Measurements from ENCODE around the gene VEPH1.

The VEPH1 gene

DNA sequence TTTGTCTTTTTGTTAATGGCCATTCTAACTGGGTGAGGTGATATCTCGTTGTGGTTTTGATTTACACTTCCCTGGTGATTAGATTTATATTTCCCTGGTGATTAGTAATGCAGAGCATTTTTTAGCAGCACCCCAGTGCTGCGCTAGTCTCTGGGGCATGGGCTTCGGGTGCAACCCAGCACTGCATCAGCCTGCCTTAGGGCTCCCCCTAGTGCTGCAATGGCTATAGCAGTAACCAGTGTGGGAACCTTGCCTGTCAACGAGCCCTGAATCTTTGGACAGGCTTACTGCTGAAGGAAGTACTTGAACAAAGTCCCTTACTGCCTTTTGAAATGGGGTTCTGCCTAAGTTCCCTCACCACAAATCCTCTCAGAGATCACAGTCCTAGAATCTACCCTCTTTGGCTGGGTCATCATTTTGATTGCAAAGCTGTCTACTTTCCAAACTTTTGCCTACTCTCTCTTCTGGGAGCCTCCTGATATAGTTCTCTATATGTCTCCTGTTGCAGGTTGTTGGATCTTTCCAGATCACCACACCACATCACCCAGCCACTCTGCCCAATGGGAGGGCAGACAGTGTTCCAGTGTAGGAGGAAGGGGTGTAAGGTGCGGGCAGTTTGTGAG lies 264.0 kb downstream of the VEPH1 start:
- CTCF ChIA-PET: interaction anchor here (0.8 to 2.4 kb wide), 11 partner anchors 9 to 223 kb away, joined by 3 to 17 read pairs (median 4); no protein-coding TSS in a partner anchor
- H3K4me3 ChIP-seq (ENCODE audit: low read depth, low read length): no peak overlapping the region
- POLR2A ChIA-PET: no interaction called here
- no peak for DNase-seq (ENCODE audit: low read depth, low spot score)
- TF ChIP-seq, protein P1, sequence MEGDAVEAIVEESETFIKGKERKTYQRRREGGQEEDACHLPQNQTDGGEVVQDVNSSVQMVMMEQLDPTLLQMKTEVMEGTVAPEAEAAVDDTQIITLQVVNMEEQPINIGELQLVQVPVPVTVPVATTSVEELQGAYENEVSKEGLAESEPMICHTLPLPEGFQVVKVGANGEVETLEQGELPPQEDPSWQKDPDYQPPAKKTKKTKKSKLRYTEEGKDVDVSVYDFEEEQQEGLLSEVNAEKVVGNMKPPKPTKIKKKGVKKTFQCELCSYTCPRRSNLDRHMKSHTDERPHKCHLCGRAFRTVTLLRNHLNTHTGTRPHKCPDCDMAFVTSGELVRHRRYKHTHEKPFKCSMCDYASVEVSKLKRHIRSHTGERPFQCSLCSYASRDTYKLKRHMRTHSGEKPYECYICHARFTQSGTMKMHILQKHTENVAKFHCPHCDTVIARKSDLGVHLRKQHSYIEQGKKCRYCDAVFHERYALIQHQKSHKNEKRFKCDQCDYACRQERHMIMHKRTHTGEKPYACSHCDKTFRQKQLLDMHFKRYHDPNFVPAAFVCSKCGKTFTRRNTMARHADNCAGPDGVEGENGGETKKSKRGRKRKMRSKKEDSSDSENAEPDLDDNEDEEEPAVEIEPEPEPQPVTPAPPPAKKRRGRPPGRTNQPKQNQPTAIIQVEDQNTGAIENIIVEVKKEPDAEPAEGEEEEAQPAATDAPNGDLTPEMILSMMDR (IDR thresholded peaks at IDR 0.05; ENCODE audit: insufficient read depth, low read length, missing control alignments): peak; percentile 71

DNA sequence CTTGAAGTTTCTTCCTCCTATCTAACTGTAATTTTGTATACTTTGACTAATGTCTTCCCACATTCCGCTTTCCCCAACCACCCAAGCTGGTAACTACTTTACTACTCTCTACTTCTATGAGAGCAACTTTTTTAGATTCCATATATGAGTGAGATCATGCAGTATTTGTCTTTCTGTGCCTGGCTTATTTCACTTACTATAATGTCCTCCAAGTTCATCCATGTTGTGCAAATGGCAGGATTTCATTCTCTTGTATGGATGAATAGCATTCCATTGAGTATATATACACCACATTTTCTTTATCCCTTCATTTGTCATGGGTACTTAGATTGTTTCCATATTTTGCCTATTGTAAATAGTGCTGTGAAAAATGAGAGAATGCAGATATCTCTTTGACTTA lies 264.8 kb downstream of the VEPH1 start:
- TF ChIP-seq, protein P1 (IDR thresholded peaks at IDR 0.05; ENCODE audit: insufficient read depth, low read length, missing control alignments): no peak
- no peak for DNase-seq (ENCODE audit: low read depth, low spot score)
- ChIA-PET POLR2A (no interaction called here), CTCF (interaction anchor here (0.9 to 1.3 kb wide), 6 partner anchors 11 to 293 kb away, joined by 3 to 6 read pairs (median 4); partner anchors contain the start of gene PTX3)
- no peak overlapping the region for H3K4me3 ChIP-seq (ENCODE audit: low read depth, low read length)

DNA sequence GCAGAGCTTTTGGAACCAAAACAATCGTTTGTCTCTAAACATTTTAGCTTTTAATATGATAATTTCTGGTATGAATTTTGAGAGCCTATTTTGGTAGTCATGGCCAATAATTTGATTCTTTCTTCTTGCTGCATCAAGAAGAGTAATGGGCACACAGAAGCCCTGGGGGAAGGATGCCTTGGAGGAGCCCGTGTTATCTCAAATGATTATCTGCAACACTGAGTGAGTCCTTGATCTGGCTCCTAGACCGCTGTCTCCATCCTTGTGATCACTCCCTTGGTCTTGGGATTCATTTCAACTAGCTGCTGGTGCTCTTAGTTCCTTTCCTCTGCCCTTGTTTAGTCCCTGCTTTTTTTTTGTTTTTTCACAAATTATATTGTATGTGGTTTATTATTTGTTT lies 265.3 kb downstream of the VEPH1 start:
- CTCF ChIA-PET: interaction anchor here (0.9 to 1.9 kb wide), 8 partner anchors 11 to 294 kb away, joined by 3 to 6 read pairs (median 4); partner anchors contain the start of gene PTX3
- POLR2A ChIA-PET: no interaction called here
- H3K4me3 ChIP-seq (ENCODE audit: low read depth, low read length): no peak overlapping the region
- TF ChIP-seq, protein P1 (IDR thresholded peaks at IDR 0.05; ENCODE audit: insufficient read depth, low read length, missing control alignments): no peak
- DNase-seq (ENCODE audit: low read depth, low spot score): no peak

DNA sequence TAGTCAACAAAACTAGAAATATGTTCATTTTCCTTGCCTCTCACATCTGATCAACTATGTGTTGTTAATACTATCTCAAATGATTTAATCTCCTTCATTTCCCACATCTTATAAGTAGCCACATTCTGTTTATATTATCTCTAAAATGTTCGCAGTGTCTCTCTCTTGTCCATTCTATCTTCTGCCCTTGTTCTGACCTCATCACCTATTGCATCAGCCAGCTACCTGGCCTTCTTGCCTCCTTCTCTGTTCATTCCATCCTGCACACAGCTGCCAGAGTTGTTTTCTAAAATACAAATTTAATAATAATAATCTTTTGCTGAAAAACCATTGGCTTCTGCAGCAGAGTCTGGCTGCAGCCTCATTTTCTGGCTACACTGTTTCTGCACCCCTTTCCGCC lies 267.9 kb downstream of the VEPH1 start:
- no peak for DNase-seq (ENCODE audit: low read depth, low spot score)
- H3K4me3 ChIP-seq (ENCODE audit: low read depth, low read length): no peak overlapping the region
- CTCF ChIA-PET: interaction anchor here (1.6 kb wide), 1 partner anchor 297 kb away, joined by 4 read pairs; no protein-coding TSS in a partner anchor
- POLR2A ChIA-PET: no interaction called here
- TF ChIP-seq, protein P1 (IDR thresholded peaks at IDR 0.05; ENCODE audit: insufficient read depth, low read length, missing control alignments): no peak

DNA sequence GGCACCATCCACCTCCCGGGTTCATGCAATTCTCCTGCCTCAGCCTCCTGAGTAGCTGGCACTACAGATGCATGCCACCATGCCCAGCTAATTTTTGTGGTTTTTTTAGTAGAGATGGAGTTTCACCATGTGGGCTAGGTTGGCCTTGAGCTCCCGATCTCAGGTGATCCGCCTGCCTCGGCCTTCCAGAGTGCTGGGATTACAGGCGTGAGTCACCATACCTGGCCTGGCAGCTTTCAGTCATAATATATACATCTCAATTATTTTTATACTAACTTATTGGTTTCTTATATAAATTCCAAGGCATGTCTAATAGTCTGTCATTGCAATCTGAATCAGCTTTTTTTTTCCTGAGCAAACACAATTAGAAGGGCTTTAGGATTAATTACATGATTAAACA lies 269.3 kb downstream of the VEPH1 start:
- no peak for DNase-seq (ENCODE audit: low read depth, low spot score)
- TF ChIP-seq, protein P1 (IDR thresholded peaks at IDR 0.05; ENCODE audit: insufficient read depth, low read length, missing control alignments): no peak
- CTCF ChIA-PET: interaction anchor here (1.0 to 1.6 kb wide), 5 partner anchors 30 to 299 kb away, joined by 3 to 7 read pairs (median 4); no protein-coding TSS in a partner anchor
- POLR2A ChIA-PET: no interaction called here
- no peak overlapping the region for H3K4me3 ChIP-seq (ENCODE audit: low read depth, low read length)

DNA sequence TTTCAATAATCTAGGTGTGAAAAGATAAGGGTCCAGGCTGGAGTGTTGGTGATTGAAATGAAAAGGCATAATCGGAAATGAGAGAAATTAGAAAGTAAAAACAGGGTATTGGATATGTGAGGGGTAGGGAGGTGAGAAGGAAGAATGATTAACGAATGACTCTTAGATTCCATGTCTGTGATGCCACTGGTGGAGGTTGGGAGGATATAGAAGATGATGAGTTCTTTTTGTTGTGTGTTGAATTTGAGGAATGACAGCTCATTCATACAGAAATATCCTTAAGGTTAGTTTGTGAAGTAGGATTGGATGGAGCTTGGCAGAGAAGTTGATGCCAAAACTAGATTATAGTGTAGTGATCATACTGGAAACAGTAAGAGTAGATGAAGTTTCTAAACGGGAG lies 271.1 kb downstream of the VEPH1 start:
- TF ChIP-seq, protein P1 (IDR thresholded peaks at IDR 0.05; ENCODE audit: insufficient read depth, low read length, missing control alignments): no peak
- no peak overlapping the region for H3K4me3 ChIP-seq (ENCODE audit: low read depth, low read length)
- DNase-seq (ENCODE audit: low read depth, low spot score): no peak
- CTCF ChIA-PET: interaction anchor here (1.2 kb wide), 1 partner anchor 9 kb away, joined by 3 read pairs; no protein-coding TSS in a partner anchor
- POLR2A ChIA-PET: no interaction called here

Data from AG04449 (cell line).